C4-2B (cell line): ENCODE data around the gene DHRS2.

Source experiments
- H3K27ac ChIP-seq: fragments of 450-650 bp; 2 replicates; pipeline ENCODE4 v1.5.1; 2017
- CTCF ChIP-seq: fragments of 450-650 bp; conservative IDR thresholded peaks from 2 replicates; pipeline ENCODE4 v1.5.1; 2017; ENCODE audit warnings: mild to moderate bottlenecking
- ZFX ChIP-seq: fragments of 450-650 bp; IDR thresholded peaks from 2 replicates; pipeline ENCODE4 v1.6.1; 2017

The DHRS2 gene

GRCh38 chr14:23689709-23690514 lies 53.7 kb downstream of the DHRS2 start:
- H3K27ac ChIP-seq: peak overlapping the region; percentile 81
- 0 out of 2 replicates have a peak, but pooled peaks have one; percentile 11 for TF ChIP-seq CTCF

- TF ChIP-seq ZFX: no peak
- no peak for TF ChIP-seq CTCF
- no peak overlapping the region for H3K27ac ChIP-seq
These were observed 56.3 kb downstream of the DHRS2 start for GRCh38 chr14:23692416-23692815.

- peak overlapping the region; percentile 51; the same call in 1 of the 2 replicates for H3K27ac ChIP-seq
- TF ChIP-seq CTCF: no peak
- TF ChIP-seq ZFX: no peak
These were observed 57.1 kb downstream of the DHRS2 start for GRCh38 chr14:23693252-23693775.

GRCh38 chr14:23694085-23694948 lies 58.2 kb downstream of the DHRS2 start:
- H3K27ac ChIP-seq: peak overlapping the region; percentile 51
- TF ChIP-seq ZFX (no peak), CTCF (no peak)
